H1 (cell line): ENCODE data around the gene SNX3. TPM values are rescaled to one million over a fixed set of nuclear protein-coding genes. Genes with fewer than 3 reads are reported as not detected.

ENCODE experiments used
- CTCF ChIA-PET: fragments of 300-600 bp; sonication (Branson Sonifier 250); formaldehyde crosslinking; loops from one replicate; lab custom pipeline; 2021; ENCODE audit not compliant: partially characterized antibody; lab: Charles Lee
- POLR2A ChIA-PET: fragments of 300-600 bp; sonication (Branson Sonifier 250); formaldehyde crosslinking; loops from one replicate; lab custom pipeline; 2021; ENCODE audit warnings: inconsistent platforms; ENCODE audit not compliant: partially characterized antibody; lab: Charles Lee
- DNase-seq, 2 experiments: peaks; one replicate each; pipeline versions ENCODE4 v3.0.0 to v3.0.0-alpha.2; 2010 to 2022; ENCODE audit warnings: low spot score in 2 of 2, low read depth in 1 of 2, mixed read lengths in 1 of 2
- FAIRE-seq: peaks from 2 replicates; lab custom pipeline; 2011; peaks lifted over from hg19 to GRCh38; lab: Jason Lieb, UNC
- H2AFZ ChIP-seq: 2 replicates; pipeline ENCODE4 v1.8.1; 2012; ENCODE audit warnings: low read length, inconsistent platforms
- H2AK5ac ChIP-seq: 2 replicates; pipeline ENCODE4 v1.6.1; 2013; ENCODE audit warnings: low read depth, low read length
- H2BK120ac ChIP-seq: replicated peaks from 2 replicates; pipeline ENCODE3; 2013; ENCODE audit warnings: low read depth, low read length, inconsistent platforms
- H2BK12ac ChIP-seq: 2 replicates; pipeline ENCODE4 v1.6.1; 2013; ENCODE audit warnings: low read depth, low read length
- H2BK15ac ChIP-seq: 2 replicates; pipeline ENCODE4 v1.6.1; 2013; ENCODE audit warnings: low read length
- H2BK20ac ChIP-seq: 2 replicates; pipeline ENCODE4 v1.6.1; 2013; ENCODE audit warnings: low read length
- H2BK5ac ChIP-seq: 2 replicates; pipeline ENCODE4 v1.6.1; 2013; ENCODE audit warnings: low read depth, low read length
- H3K14ac ChIP-seq: 2 replicates; pipeline ENCODE4 v1.6.1; 2013; ENCODE audit warnings: inconsistent platforms; ENCODE audit not compliant: insufficient read length
- H3K18ac ChIP-seq: 2 replicates; pipeline ENCODE4 v1.6.1; 2013; ENCODE audit warnings: low read length; ENCODE audit errors: extremely low read depth
- H3K23ac ChIP-seq: 2 replicates; pipeline ENCODE4 v1.6.1; 2013; ENCODE audit warnings: inconsistent platforms; ENCODE audit not compliant: insufficient read length
- H3K23me2 ChIP-seq: 2 replicates; pipeline ENCODE4 v1.6.1; 2013; ENCODE audit warnings: low read depth, low read length
- H3K27ac ChIP-seq: 2 replicates; pipeline ENCODE4 v1.6.1; 2011; ENCODE audit warnings: low read depth, low read length, inconsistent platforms
- H3K27me3 ChIP-seq, 4 experiments: replicated peaks in 1 of 4; 1 replicate in 1 of 4; 2 replicates in 3 of 4; pipeline versions ENCODE4 v1.6.1 to v1.8.1; 2011 to 2013; ENCODE audit warnings: low read length in 3 of 4, mild to moderate bottlenecking in 3 of 4, inconsistent platforms in 2 of 4, mixed read lengths in 2 of 4, moderate library complexity in 1 of 4; ENCODE audit not compliant: control insufficient read depth in 3 of 4, insufficient read depth in 3 of 4; ENCODE audit errors: extremely low read depth in 1 of 4
- H3K36me3 ChIP-seq, 4 experiments: 2 replicates each; pipeline versions ENCODE4 v1.6.1 to v1.8.1; 2011 to 2013; ENCODE audit warnings: mild to moderate bottlenecking in 4 of 4, low read length in 3 of 4, moderate library complexity in 2 of 4, control low read depth in 1 of 4, inconsistent platforms in 1 of 4; ENCODE audit not compliant: insufficient read depth in 4 of 4, control insufficient read depth in 2 of 4
- H3K4ac ChIP-seq: replicated peaks from 2 replicates; pipeline ENCODE3; 2013; ENCODE audit warnings: low read length, low read depth, mixed read lengths, inconsistent platforms; ENCODE audit not compliant: insufficient read length
- H3K4me1 ChIP-seq, 4 experiments: replicated peaks in 1 of 4; 1 replicate in 1 of 4; 2 replicates in 3 of 4; pipeline versions ENCODE4 v1.6.1 to v1.8.1; 2011 to 2013; ENCODE audit warnings: low read length in 3 of 4, inconsistent platforms in 2 of 4, mixed read lengths in 1 of 4; ENCODE audit not compliant: insufficient read depth in 4 of 4, control insufficient read depth in 3 of 4
- H3K4me2 ChIP-seq, 2 experiments: 2 replicates each; pipeline versions ENCODE4 v1.6.1 to v1.8.1; 2011 to 2013; ENCODE audit warnings: low read depth in 2 of 2, low read length in 2 of 2, control low read depth in 1 of 2, inconsistent platforms in 1 of 2, mild to moderate bottlenecking in 1 of 2; ENCODE audit not compliant: insufficient read depth in 1 of 2
- H3K4me3 ChIP-seq, 4 experiments: fragments of 200-600, 300-600 bp in 1 of 4; sonication (generic), shearing (Covaris generic), sonication (Bioruptor Twin) in 1 of 4; 2 replicates each; pipeline versions ENCODE4 v1.5.1 to v1.8.1; 2011 to 2016; ENCODE audit warnings: low read length in 4 of 4, low read depth in 3 of 4, control low read depth in 2 of 4, inconsistent platforms in 2 of 4, mild to moderate bottlenecking in 2 of 4, mixed read lengths in 1 of 4, moderate library complexity in 1 of 4; ENCODE audit not compliant: insufficient read depth in 2 of 4; ENCODE audit errors: extremely low read depth in 1 of 4
- H3K56ac ChIP-seq: replicated peaks from 2 replicates; pipeline ENCODE3; 2013; ENCODE audit warnings: low read depth, mild to moderate bottlenecking, mixed read lengths, low read length, inconsistent platforms; ENCODE audit not compliant: insufficient read length
- H3K79me1 ChIP-seq: 2 replicates; pipeline ENCODE4 v1.6.1; 2013; ENCODE audit warnings: low read depth, low read length, control low read depth
- H3K79me2 ChIP-seq, 2 experiments: 2 replicates each; pipeline versions ENCODE4 v1.6.1 to v1.8.1; 2012 to 2013; ENCODE audit warnings: low read length in 2 of 2, mild to moderate bottlenecking in 2 of 2, inconsistent platforms in 1 of 2; ENCODE audit not compliant: insufficient read depth in 2 of 2, control insufficient read depth in 1 of 2
- H3K9ac ChIP-seq, 4 experiments: replicated peaks in 1 of 4; 1 replicate in 1 of 4; 2 replicates in 3 of 4; pipeline versions ENCODE4 v1.6.1 to v1.8.1; 2011 to 2013; ENCODE audit warnings: low read depth in 3 of 4, low read length in 3 of 4, control low read depth in 2 of 4, mild to moderate bottlenecking in 2 of 4, moderate library complexity in 2 of 4, inconsistent platforms in 1 of 4; ENCODE audit errors: extremely low read depth in 1 of 4
- H3K9me3 ChIP-seq, 2 experiments: 2 replicates each; pipeline versions ENCODE4 v1.6.1 to v1.8.1; 2012 to 2013; ENCODE audit warnings: mild to moderate bottlenecking in 2 of 2, moderate library complexity in 2 of 2, control low read depth in 1 of 2, inconsistent platforms in 1 of 2, low read depth in 1 of 2, low read length in 1 of 2, mixed read lengths in 1 of 2; ENCODE audit not compliant: insufficient read depth in 2 of 2
- H4K20me1 ChIP-seq, 2 experiments: replicated peaks in 1 of 2; 2 replicates each; pipeline versions ENCODE3 to v1.8.1; 2011 to 2013; ENCODE audit warnings: inconsistent platforms in 2 of 2, low read length in 2 of 2, mild to moderate bottlenecking in 1 of 2; ENCODE audit not compliant: insufficient read depth in 2 of 2, control insufficient read depth in 1 of 2
- H4K5ac ChIP-seq: 2 replicates; pipeline ENCODE4 v1.6.1; 2013; ENCODE audit warnings: low read length, low read depth, mixed read lengths, inconsistent platforms; ENCODE audit not compliant: insufficient read length
- H4K8ac ChIP-seq: 2 replicates; pipeline ENCODE4 v1.8.0; 2013; ENCODE audit warnings: mild to moderate bottlenecking, moderate library complexity, low read length, inconsistent platforms; ENCODE audit not compliant: insufficient read depth; ENCODE audit errors: extremely low read depth
- H4K91ac ChIP-seq: replicated peaks from 2 replicates; pipeline ENCODE3; 2013; ENCODE audit warnings: low read length, mixed read lengths, inconsistent platforms; ENCODE audit not compliant: insufficient read length
- BRCA1 ChIP-seq: IDR thresholded peaks from 2 replicates; pipeline ENCODE4 v1.6.1; 2012; ENCODE audit warnings: low read depth, low read length, improper control_type of control experiment
- E2F6 ChIP-seq: IDR thresholded peaks from 2 replicates; pipeline ENCODE4 v1.6.1; 2012; ENCODE audit warnings: inconsistent platforms
- GABPA ChIP-seq: IDR thresholded peaks from 2 replicates; pipeline ENCODE4 v1.6.1; 2011; ENCODE audit warnings: mild to moderate bottlenecking, low read length, moderate library complexity, borderline replicate concordance; ENCODE audit not compliant: insufficient read depth
- GTF2F1 ChIP-seq: IDR thresholded peaks from 2 replicates; pipeline ENCODE4 v1.6.1; 2012; ENCODE audit warnings: low read depth, low read length, improper control_type of control experiment, borderline replicate concordance
- JUN ChIP-seq: IDR thresholded peaks from 2 replicates; pipeline ENCODE4 v1.6.1; 2011; ENCODE audit warnings: low read depth, mild to moderate bottlenecking, improper control_type of control experiment, low read length
- JUND ChIP-seq: IDR thresholded peaks from 2 replicates; pipeline ENCODE4 v1.6.1; 2011; ENCODE audit warnings: mild to moderate bottlenecking, improper control_type of control experiment, low read length
- KDM1A ChIP-seq: fragments of 200-600, 300-600 bp; sonication (generic); IDR thresholded peaks from 2 replicates; pipeline ENCODE4 v1.7.1; 2016; ENCODE audit warnings: mild to moderate bottlenecking, low read length, borderline replicate concordance
- KDM5A ChIP-seq: fragments of 200-600 bp; IDR thresholded peaks from 2 replicates; pipeline ENCODE4 v1.7.1; 2012; ENCODE audit warnings: mild to moderate bottlenecking, low read length, inconsistent platforms, mixed read lengths
- NRF1 ChIP-seq: IDR thresholded peaks from 2 replicates; pipeline ENCODE4 v1.6.1; 2011; ENCODE audit warnings: mild to moderate bottlenecking, low read depth, low read length, improper control_type of control experiment
- POLR2AphosphoS5 ChIP-seq: IDR thresholded peaks from 2 replicates; pipeline ENCODE4 v1.6.1; 2011; ENCODE audit warnings: low read depth, low read length
- RXRA ChIP-seq: IDR thresholded peaks from 2 replicates; pipeline ENCODE4 v1.6.1; 2011; ENCODE audit warnings: low read depth, mild to moderate bottlenecking, low read length, moderate library complexity; ENCODE audit not compliant: insufficient read depth
- SP1 ChIP-seq: IDR thresholded peaks from 2 replicates; pipeline ENCODE4 v1.6.1; 2011; ENCODE audit warnings: low read depth, low read length
- SP2 ChIP-seq: IDR thresholded peaks from 2 replicates; pipeline ENCODE4 v1.6.1; 2012; ENCODE audit warnings: mild to moderate bottlenecking, low read length, inconsistent platforms
- TAF1 ChIP-seq: IDR thresholded peaks from 2 replicates; pipeline ENCODE4 v1.6.1; 2011; ENCODE audit warnings: mild to moderate bottlenecking, low read depth, low read length
- WGBS, 2 experiments: shearing (Covaris generic) in 1 of 2; methylation state at CpG; one replicate each; pipeline versions ENCODE4 v1.1.6 to v1.1.7; 2013 to 2015; ENCODE audit warnings: low lambda C conversion rate in 2 of 2, mixed read lengths in 2 of 2, inconsistent platforms in 1 of 2, low coverage in 1 of 2, missing lambda C conversion rate in 1 of 2; ENCODE audit not compliant: insufficient replicate concordance in 2 of 2, insufficient coverage in 1 of 2, insufficient read length in 1 of 2; ENCODE audit errors: extremely low coverage in 1 of 2, missing lambda C conversion rate in 1 of 2; 5-methylcytosine and 5-hydroxymethylcytosine counted together
- polyA plus RNA-seq, 7 experiments: library from polyadenylated mRNA; depleted of rRNA in 3 of 7; stranded (reverse) in 5 of 7; unstranded in 2 of 7; fragments of >200 nt in 5 of 7; fragments of 200-250 nt in 2 of 7; gene quantifications; 1 replicate in 5 of 7; 2 replicates in 1 of 7; 4 replicates in 1 of 7; pipeline versions ENCODE4 v1.2.1 to v1.2.3, GENCODE V29; 2011 to 2013; ENCODE audit warnings: missing spikeins in 2 of 7, mixed read lengths in 2 of 7
- total RNA-seq: library from RNA; stranded (reverse); fragmentation: NEBNext Ultra II Directional; extraction: Animal tissue kit (Norgen Biotek cat#: 25700); gene quantifications from 2 replicates; pipeline ENCODE4 v1.2.1, GENCODE V29; 2021
- TF ChIP-seq, protein P1 (sequence below): IDR thresholded peaks from 2 replicates; pipeline ENCODE4 v1.6.1; 2011; ENCODE audit warnings: low read depth, mild to moderate bottlenecking, low read length; ENCODE audit not compliant: insufficient read depth

The SNX3 gene
- total and polyA plus RNA-seq, 2 of the 8 experiments (the other 6 are each of a cell fraction or from before 2014, with no cell fraction given) = 72.5 to 150 TPM

DNA sequence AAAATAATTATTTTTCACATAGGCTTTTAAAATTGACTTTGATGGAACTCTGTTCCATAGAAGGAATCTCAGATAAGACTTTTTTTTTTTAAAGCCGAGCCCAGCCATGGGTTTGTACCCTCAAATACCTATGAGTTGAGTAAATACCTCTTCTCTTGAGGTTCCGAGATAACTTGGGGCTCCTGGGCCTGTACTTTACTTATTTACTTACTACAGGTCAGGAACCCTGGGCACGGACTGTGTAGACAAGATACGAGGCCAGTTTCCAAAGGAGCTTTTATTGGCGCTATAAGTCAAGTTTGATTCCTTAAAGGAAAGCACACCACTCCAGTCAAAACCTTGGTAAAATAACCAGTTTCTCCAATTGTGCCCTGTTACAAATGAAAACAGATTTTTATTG lies 41.5 kb upstream of the SNX3 start:
- H3K79me2 ChIP-seq = no peaks in the 10 kb centered on the region
- H4K5ac ChIP-seq = no peak overlapping the region
- H3K4me2 ChIP-seq = no peak overlapping the region
- H3K18ac ChIP-seq = no peak overlapping the region
- peaks cover 0 to 3% (median 0%) of the 10 kb centered on the region in 4 experiments; a peak in 2 of 7 replicates for H3K4me1 ChIP-seq
- DNase-seq = no peak
- H3K14ac ChIP-seq = no peak overlapping the region
- H2AFZ ChIP-seq = no peak overlapping the region
- H3K9me3 ChIP-seq = no peaks in the 10 kb centered on the region
- H3K56ac ChIP-seq = no peak overlapping the region
- H3K27ac ChIP-seq = no peak overlapping the region
- H3K79me1 ChIP-seq = no peaks in the 10 kb centered on the region
- no peak overlapping the region for H3K4me3 ChIP-seq
- POLR2A ChIA-PET = no interaction called here
- H2BK5ac ChIP-seq = no peak overlapping the region
- H4K91ac ChIP-seq = no peak overlapping the region
- no peaks in the 10 kb centered on the region for H3K23me2 ChIP-seq
- no peak overlapping the region for H2BK120ac ChIP-seq
- WGBS, 2 experiments = 93% methylated on average over 5 of the region's 5 CpGs; no CpG with 5 or more reads in 1 of the 2 experiments
- H2BK15ac ChIP-seq = no peak overlapping the region
- no peak overlapping the region for H2BK20ac ChIP-seq
- H3K4ac ChIP-seq = no peak overlapping the region
- H2AK5ac ChIP-seq = no peak overlapping the region
- no peak overlapping the region for H2BK12ac ChIP-seq
- CTCF ChIA-PET = interaction anchor here (0.6 kb wide), 1 partner anchor 41 kb away, joined by 5 read pairs; no protein-coding TSS in a partner anchor
- no peak for FAIRE-seq
- no peaks in the 10 kb centered on the region for H4K20me1 ChIP-seq
- no peak overlapping the region for H3K9ac ChIP-seq
- no peaks in the 10 kb centered on the region for H3K36me3 ChIP-seq
- H4K8ac ChIP-seq = no peak overlapping the region
- no peaks in the 10 kb centered on the region for H3K27me3 ChIP-seq
- H3K23ac ChIP-seq = no peak overlapping the region
- no peak for TF ChIP-seq SP1
- no peak for TF ChIP-seq POLR2AphosphoS5
- TF ChIP-seq, protein P1, sequence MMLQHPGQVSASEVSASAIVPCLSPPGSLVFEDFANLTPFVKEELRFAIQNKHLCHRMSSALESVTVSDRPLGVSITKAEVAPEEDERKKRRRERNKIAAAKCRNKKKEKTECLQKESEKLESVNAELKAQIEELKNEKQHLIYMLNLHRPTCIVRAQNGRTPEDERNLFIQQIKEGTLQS = no peak
- no peak for TF ChIP-seq BRCA1
- TF ChIP-seq GABPA = no peak
- TF ChIP-seq RXRA = no peak
- TF ChIP-seq E2F6 = no peak
- TF ChIP-seq JUN = no peak
- no peak for TF ChIP-seq JUND
- TF ChIP-seq TAF1 = no peak
- TF ChIP-seq NRF1 = no peak
- TF ChIP-seq GTF2F1 = no peak
- no peak for TF ChIP-seq KDM5A
- TF ChIP-seq SP2 = no peak
- TF ChIP-seq KDM1A = no peak
